ENCODE data around the gene GOLGB1.

The GOLGB1 gene

DNA sequence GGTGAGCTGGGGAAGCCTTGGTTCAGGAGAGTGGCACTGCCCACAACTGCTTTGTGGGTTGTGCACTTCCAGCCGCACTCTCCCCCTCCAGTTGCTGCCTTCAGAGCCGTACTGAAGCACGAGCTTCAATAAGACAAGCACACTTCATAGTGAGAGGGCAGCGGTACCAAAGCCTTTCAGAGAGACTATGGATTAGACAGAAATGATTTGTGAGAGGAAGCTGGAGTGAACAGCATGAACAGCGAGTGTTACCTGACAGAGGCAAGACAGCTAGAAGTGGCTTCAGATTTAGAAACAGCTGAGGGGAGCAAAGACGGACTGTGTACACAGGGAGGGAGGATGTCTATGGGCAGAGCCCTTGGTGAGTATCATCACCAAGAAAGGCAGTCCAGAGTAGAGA is 119.9 kb downstream of the GOLGB1 start:
- no peak for DNase-seq

DNA sequence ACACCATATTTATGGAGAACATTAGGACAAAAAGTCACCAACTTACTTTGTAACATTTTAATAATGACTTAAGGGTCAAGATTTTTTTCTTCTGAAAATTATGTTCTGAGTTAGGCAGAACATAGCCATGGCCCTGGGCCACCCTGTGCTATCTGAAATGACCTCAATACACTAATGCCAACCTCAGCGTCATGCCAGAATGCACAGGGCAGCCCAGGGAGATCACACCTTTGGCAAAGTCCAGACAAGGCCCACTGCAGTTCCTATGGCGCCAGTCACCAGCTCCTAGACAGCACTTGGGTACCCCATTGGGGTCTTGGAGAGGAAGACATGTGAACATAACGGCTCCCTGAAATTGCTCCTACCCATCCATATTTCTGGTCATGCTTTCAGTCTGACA is 121.9 kb downstream of the GOLGB1 start:
- DNase-seq: no peak

DNA sequence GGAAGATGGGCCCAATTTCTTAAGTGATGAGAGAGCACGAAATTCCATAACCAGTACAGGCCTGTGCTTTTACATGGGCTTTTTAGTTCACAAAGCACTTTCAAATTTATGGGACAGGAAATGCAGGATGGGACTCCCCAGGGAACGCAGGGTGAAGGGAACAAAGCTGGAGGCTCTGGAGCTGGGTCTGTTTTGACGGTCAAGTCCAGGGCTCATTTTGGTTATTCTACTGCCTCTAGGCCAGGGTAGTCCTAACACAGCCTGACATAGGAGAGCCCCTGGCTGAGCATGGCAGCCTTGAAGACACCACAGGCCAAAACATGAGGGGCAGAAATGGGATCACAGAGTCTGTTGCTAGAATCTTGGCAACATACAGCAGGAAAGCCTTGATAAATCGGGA is 122.3 kb downstream of the GOLGB1 start:
- DNase-seq: no peak

DNA sequence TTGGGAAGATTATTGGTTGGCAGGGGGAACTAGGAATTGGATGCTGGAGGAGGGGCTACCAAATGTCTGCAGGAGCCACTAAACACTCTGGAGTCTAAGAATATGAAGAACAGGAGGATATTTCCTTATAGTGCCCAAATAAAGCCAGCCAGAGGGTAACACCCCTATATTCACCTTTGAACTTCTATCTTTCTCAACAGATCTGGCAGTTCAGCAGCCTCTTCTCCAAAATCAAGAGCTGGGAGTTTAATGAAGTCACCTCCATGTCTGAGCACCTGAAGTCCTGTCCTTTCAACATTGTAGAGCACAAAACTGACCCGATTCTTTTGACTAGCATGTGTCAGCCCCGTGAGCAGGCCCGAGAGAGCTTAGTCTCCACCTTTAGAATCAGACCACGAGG is 123.0 kb downstream of the GOLGB1 start:
- DNase-seq: no peak

DNA sequence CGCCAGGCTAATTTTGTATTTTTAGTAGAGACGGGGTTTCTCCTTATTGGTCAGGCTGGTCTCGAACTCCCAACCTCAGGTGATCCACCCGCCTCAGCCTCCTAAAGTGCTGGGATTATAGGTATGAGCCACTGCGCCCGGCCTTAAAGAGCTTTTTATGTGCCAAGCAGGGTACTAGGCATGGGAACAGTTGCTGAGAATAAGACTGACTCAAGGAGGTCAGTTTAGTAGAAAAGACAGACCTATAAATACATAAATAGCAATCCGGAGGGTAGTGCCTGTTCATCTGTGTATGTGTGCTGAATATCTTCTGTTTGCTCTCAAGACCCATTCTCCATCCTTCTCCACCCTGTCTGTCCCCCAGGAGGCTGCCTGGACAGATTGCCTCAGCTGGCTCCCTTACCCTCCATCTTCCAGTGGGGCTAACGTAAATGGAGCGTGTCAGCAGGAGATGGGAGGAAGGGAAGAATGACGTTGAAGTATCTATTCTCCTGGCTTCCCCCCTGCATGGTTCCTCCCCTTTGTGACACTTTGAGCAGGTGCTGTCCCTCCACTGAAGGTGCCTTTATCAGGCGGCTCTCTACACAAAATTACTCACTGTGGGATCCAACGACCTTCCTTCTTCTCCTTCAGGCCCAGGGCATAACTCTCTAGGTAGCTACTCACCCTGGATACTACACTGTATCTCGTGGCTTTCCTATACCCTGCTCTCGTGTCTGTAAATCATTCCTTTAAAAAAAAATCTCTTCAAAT is 125.2 kb downstream of the GOLGB1 start:
- DNase-seq: peak; percentile 22

DNA sequence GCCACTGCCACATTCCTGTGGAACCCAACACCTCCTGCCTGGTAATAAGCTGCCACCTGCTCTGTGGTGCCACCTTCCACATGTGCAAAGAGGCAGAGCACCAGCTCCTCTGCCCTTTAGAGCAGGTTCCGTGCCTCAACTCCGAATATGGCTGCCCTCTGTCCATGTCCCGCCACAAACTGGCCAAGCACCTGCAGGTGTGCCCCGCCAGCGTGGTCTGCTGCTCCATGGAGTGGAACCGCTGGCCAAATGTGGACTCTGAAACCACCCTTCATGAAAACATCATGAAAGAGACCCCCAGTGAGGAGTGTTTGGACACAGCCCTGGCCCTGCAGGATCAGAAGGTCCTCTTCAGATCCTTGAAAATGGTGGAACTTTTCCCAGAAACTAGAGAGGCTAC is 128.1 kb downstream of the GOLGB1 start:
- no peak for DNase-seq

DNA sequence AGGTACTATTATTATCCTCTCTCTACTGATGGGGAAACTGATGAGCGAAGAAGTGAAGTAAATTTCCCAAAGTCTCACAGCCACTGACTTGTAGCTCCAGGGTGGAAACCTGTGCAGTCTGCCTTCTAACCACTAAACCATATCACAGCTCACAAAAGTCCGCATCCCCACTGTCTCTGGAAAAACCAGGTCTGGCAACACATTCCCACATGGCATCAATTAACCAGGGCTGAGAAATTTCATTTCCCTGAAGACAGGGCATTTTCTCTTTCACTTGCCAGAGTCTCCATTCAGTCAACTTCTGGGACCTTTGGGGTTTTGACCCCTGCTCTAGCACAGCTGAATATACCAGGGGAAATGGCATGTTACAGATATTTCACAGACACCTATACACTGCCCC is 129.8 kb downstream of the GOLGB1 start:
- no peak for DNase-seq
